PC-3 (cell line): Measurements from ENCODE around the gene MKRN2. TPM values are rescaled to one million over a fixed set of nuclear protein-coding genes. Genes with fewer than 3 reads are reported as not detected.

ENCODE experiments used
- ATAC-seq: fragments of 200-7000 bp; cut with Tn5 transposase; 2 replicates; pipeline ENCODE4 v1.9.1; 2020; ENCODE audit warnings: mild to moderate bottlenecking, moderate library complexity
- BruUV-seq: library from RNA; stranded (reverse); fragments of 400-500 nt; replicated peaks from 2 replicates; lab custom pipeline; 2021; lab: Mats Ljungman, UMichigan
- CTCF ChIA-PET: fragments of 300-600 bp; sonication (Branson Sonifier 250); formaldehyde crosslinking; loops from one replicate; lab custom pipeline; 2022; ENCODE audit warnings: antibody characterized with exemption; lab: Charles Lee
- POLR2A ChIA-PET: fragments of 300-600 bp; sonication (Branson Sonifier 250); formaldehyde crosslinking; loops from one replicate; lab custom pipeline; 2022; ENCODE audit warnings: antibody characterized with exemption; ENCODE audit not compliant: unreplicated experiment; lab: Charles Lee
- DNase-seq: peaks from one replicate; pipeline ENCODE4 v3.0.0-alpha.2; 2015
- H2AFZ ChIP-seq: fragments of 300-600 bp; sonication (generic); 2 replicates; pipeline ENCODE4 v1.6.0; 2016; ENCODE audit warnings: antibody characterized with exemption, low read length
- H3F3A ChIP-seq: fragments of 300-600 bp; sonication (generic); one replicate; pipeline ENCODE4 v1.6.0; 2017; ENCODE audit warnings: antibody characterized with exemption, low read length, control low read depth, mild to moderate bottlenecking; ENCODE audit not compliant: unreplicated experiment
- H3K27ac ChIP-seq: fragments of 300-600 bp; sonication (generic); 2 replicates; pipeline ENCODE4 v1.5.1; 2016; ENCODE audit warnings: mild to moderate bottlenecking, low read length
- H3K27me3 ChIP-seq: fragments of 300-600 bp; sonication (generic); 2 replicates; pipeline ENCODE4 v1.6.1; 2016; ENCODE audit warnings: low read length, mixed read lengths
- H3K36me3 ChIP-seq: fragments of 300-600 bp; sonication (generic); 2 replicates; pipeline ENCODE4 v1.6.1; 2016; ENCODE audit warnings: low read depth, mixed run types, low read length, mixed read lengths
- H3K4me1 ChIP-seq: fragments of 300-600 bp; sonication (generic); 2 replicates; pipeline ENCODE4 v1.5.1; 2016; ENCODE audit warnings: low read length; ENCODE audit not compliant: insufficient read depth
- H3K4me2 ChIP-seq: fragments of 300-600 bp; sonication (generic); 2 replicates; pipeline ENCODE4 v1.6.0; 2016; ENCODE audit warnings: low read length
- H3K4me3 ChIP-seq: fragments of 300-600 bp; sonication (generic); 2 replicates; pipeline ENCODE4 v1.5.1; 2016; ENCODE audit warnings: mild to moderate bottlenecking, low read length, mixed read lengths
- H3K79me2 ChIP-seq: fragments of 300-600 bp; sonication (generic); 2 replicates; pipeline ENCODE4 v1.6.1; 2017; ENCODE audit warnings: low read length, mixed read lengths
- H3K9ac ChIP-seq: fragments of 300-600 bp; sonication (generic); 2 replicates; pipeline ENCODE4 v1.6.0; 2016; ENCODE audit warnings: mild to moderate bottlenecking, low read length
- H3K9me2 ChIP-seq: fragments of 300-600 bp; sonication (generic); replicated peaks from 2 replicates; pipeline ENCODE4 v1.6.1; 2016; ENCODE audit warnings: mixed run types, low read length, mixed read lengths
- H3K9me3 ChIP-seq: fragments of 300-600 bp; sonication (generic); 2 replicates; pipeline ENCODE4 v1.6.1; 2016; ENCODE audit warnings: low read length, mixed read lengths
- H4K20me1 ChIP-seq: fragments of 300-600 bp; sonication (generic); 2 replicates; pipeline ENCODE4 v1.6.1; 2016; ENCODE audit warnings: low read length, mixed read lengths
- CTCF ChIP-seq: fragments of 300-600 bp; sonication (generic); conservative IDR thresholded peaks from 2 replicates; pipeline ENCODE4 v1.5.1; 2017; ENCODE audit warnings: antibody characterized with exemption, low read depth, mild to moderate bottlenecking, low read length
- EZH2 ChIP-seq: fragments of 300-600 bp; sonication (generic); IDR thresholded peaks from one replicate; pipeline ENCODE4 v1.6.1; 2017; ENCODE audit warnings: antibody characterized with exemption, mild to moderate bottlenecking, low read length; ENCODE audit not compliant: unreplicated experiment
- EZH2phosphoT487 ChIP-seq: fragments of 300-600 bp; sonication (generic); IDR thresholded peaks from 2 replicates; pipeline ENCODE4 v1.6.1; 2018; ENCODE audit warnings: mild to moderate bottlenecking, antibody characterized with exemption, low read length, borderline replicate concordance
- intact Hi-C: fragments of 100-400 bp; cut with micrococcal nuclease; formaldehyde crosslinking; loops from 2 replicates; pipeline ENCODE4 v1.9.0; 2023
- total RNA-seq: library from RNA; depleted of rRNA; stranded (reverse); fragments of >200 nt; gene quantifications from 2 replicates; pipeline ENCODE4 v1.2.3, GENCODE V29; 2014

MKRN2 gene
- total RNA-seq, 1 experiment from 2014 or later: 45.8 TPM

GRCh38 chr3:12545473-12545791 is 11.5 kb upstream of the MKRN2 start, which contains the start of gene MKRN2OS:
TSS of gene MKRN2OS (minus strand) at chr3:12545499. CDS start at chr3:12545464, 35 bp downstream.
- intact Hi-C loops: no loop called here
- no TSS peak for BruUV-seq
- Histone ChIP-seq H2AFZ (peak within 1 kb of the TSS; percentile 76), H3K27me3 (no peaks in the 10 kb centered on the region), H3K4me1 (peaks cover 21% of the 10 kb centered on the region), H3K9ac (peak within 1 kb of the TSS; percentile 42), H3K36me3 (peaks cover 6% of the 10 kb centered on the region; the same call in 1 of the 2 replicates), H3K9me3 (no peaks in the 10 kb centered on the region), H3K27ac (peak within 1 kb of the TSS; percentile 46), H3K79me2 (no peaks in the 10 kb centered on the region), H3K4me2 (peak within 1 kb of the TSS; percentile 94), H3K9me2 (no peaks in the 10 kb centered on the region), H3K4me3 (peak within 1 kb of the TSS; percentile 74), H4K20me1 (no peaks in the 10 kb centered on the region), H3F3A (peaks cover 9% of the 10 kb centered on the region)
- ATAC-seq (peak; percentile 88), DNase-seq (peak; percentile 98)
- ChIA-PET CTCF (interaction anchor here (1.0 to 1.5 kb wide), 2 partner anchors 17 to 61 kb away, joined by 3 to 5 read pairs; partner anchors contain the start of gene TSEN2), POLR2A (interaction anchor here (0.5 to 1.0 kb wide), 5 partner anchors 9 to 381 kb away, joined by 3 to 5 read pairs (median 3); no protein-coding TSS in a partner anchor)
- TF ChIP-seq CTCF (no peak), EZH2phosphoT487 (no peak), EZH2 (no peak)

GRCh38 chr3:12549971-12550760 is 6.7 kb upstream of the MKRN2 start:
- CTCF ChIA-PET: no interaction called here
- Histone ChIP-seq H3K9me3 (no peaks in the 10 kb centered on the region), H3K79me2 (no peaks in the 10 kb centered on the region), H3K27ac (no peak overlapping the region), H3K27me3 (no peaks in the 10 kb centered on the region), H3K36me3 (no peaks in the 10 kb centered on the region), H3K9ac (no peak overlapping the region), H4K20me1 (no peaks in the 10 kb centered on the region), H3K4me3 (no peak overlapping the region), H3K4me1 (peaks cover 6% of the 10 kb centered on the region), H2AFZ (no peak overlapping the region), H3K4me2 (no peak overlapping the region), H3F3A (no peaks in the 10 kb centered on the region), H3K9me2 (no peaks in the 10 kb centered on the region)
- POLR2A ChIA-PET: no interaction called here
- BruUV-seq: no TSS peak
- ATAC-seq (no peak), DNase-seq (no peak)
- intact Hi-C loops: loop anchor here (10.0 kb wide), 1 partner anchor 345 kb away; no protein-coding TSS in a partner anchor
- no peak for TF ChIP-seq EZH2phosphoT487
- no peak for TF ChIP-seq EZH2
- no peak for TF ChIP-seq CTCF
